ENCODE data around the gene RELN.

DNA sequence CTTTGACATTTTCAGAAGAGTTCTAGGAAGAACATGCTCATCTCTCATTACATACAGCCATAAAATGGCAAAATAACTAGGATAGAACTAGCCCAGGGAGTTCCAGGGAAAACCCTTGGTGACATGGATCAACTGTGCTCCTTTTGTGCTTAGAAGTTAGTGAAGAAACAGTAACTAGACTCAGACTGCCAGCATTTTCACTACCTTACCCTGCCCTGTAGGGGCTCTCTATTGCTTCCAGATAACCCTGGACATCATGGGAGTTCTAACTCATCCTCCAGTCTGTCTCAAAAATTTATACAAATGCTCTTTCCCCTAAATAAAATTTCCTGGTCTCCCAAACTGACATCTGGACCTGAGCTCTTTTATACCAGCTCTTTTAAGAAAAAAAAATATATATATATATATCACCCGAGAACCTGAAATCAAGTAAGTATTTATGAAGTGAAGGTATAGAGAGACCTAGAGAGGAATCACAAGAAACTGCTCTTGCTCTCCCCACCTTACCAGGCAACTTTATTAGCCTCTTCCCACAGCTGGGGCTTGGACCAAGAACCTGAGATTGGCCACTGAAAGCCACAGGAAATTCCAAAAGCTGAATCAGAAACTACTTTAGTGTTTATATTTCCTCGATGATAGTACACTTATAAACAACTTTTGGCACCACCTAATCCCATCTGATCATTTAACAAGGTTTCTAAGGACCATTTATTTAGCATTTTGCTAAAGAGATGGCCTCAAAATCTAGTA is 101.4 kb downstream of the RELN start:
- TF ChIP-seq EZH2 (IDR thresholded peaks at IDR 0.05; ENCODE audit: low read length, missing control alignments) = no peak
- TF ChIP-seq, protein P1, sequence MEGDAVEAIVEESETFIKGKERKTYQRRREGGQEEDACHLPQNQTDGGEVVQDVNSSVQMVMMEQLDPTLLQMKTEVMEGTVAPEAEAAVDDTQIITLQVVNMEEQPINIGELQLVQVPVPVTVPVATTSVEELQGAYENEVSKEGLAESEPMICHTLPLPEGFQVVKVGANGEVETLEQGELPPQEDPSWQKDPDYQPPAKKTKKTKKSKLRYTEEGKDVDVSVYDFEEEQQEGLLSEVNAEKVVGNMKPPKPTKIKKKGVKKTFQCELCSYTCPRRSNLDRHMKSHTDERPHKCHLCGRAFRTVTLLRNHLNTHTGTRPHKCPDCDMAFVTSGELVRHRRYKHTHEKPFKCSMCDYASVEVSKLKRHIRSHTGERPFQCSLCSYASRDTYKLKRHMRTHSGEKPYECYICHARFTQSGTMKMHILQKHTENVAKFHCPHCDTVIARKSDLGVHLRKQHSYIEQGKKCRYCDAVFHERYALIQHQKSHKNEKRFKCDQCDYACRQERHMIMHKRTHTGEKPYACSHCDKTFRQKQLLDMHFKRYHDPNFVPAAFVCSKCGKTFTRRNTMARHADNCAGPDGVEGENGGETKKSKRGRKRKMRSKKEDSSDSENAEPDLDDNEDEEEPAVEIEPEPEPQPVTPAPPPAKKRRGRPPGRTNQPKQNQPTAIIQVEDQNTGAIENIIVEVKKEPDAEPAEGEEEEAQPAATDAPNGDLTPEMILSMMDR (conservative IDR thresholded peaks at IDR 0.05 in 1 of 2, IDR thresholded peaks at IDR 0.05 in 1 of 2; ENCODE audit: low read depth in 1 of 2, low read length in 2 of 2) = no peak

All from fibroblast of lung (primary cell).